ENCODE results near the gene SLC34A1.
A peak's percentile ranks its signal among the peaks of the same experiment; 100 is the strongest.

The SLC34A1 gene

GRCh38 chr5:177389241-177390169 is 5.3 kb downstream of the SLC34A1 start:
- Histone ChIP-seq H2AFZ (ENCODE audit: low read length) (no peak overlapping the region), H3K9me2 (replicated peaks; ENCODE audit: low read depth, low read length) (no peaks in the 10 kb centered on the region), H3K36me3 (ENCODE audit: insufficient read depth, low read length) (no peaks in the 10 kb centered on the region), H3K4me1 (ENCODE audit: insufficient read depth, low read length, poor library complexity, severe bottlenecking) (peaks cover 19% of the 10 kb centered on the region), H3K79me2 (ENCODE audit: insufficient read depth, low read length) (no peaks in the 10 kb centered on the region), H3K4me2 (ENCODE audit: low read depth, low read length, poor library complexity, severe bottlenecking) (no peak overlapping the region), H3K9me3 (ENCODE audit: insufficient read depth, low read depth, low read length) (no peaks in the 10 kb centered on the region), H4K20me1 (ENCODE audit: insufficient read depth, low read length, poor library complexity, severe bottlenecking) (no peaks in the 10 kb centered on the region), H3K4me3 (ENCODE audit: low read length, poor library complexity, severe bottlenecking) (no peak overlapping the region), H3K9ac (ENCODE audit: low read depth, low read length, poor library complexity, severe bottlenecking) (peak overlapping the region; percentile 26), H3K27me3 (ENCODE audit: insufficient read depth, low read length, poor library complexity, severe bottlenecking) (no peaks in the 10 kb centered on the region), H3F3A (ENCODE audit: low read depth) (no peaks in the 10 kb centered on the region)
- TF ChIP-seq CTCF (conservative IDR thresholded peaks at IDR 0.05; ENCODE audit: low read length), result no peak
- no peak for TF ChIP-seq EZH2phosphoT487 (IDR thresholded peaks at IDR 0.05; ENCODE audit: borderline replicate concordance)

GRCh38 chr5:177390363-177391300 is 6.4 kb downstream of the SLC34A1 start:
- Histone ChIP-seq H3K4me1 (ENCODE audit: insufficient read depth, low read length, poor library complexity, severe bottlenecking) (peaks cover 19% of the 10 kb centered on the region), H2AFZ (ENCODE audit: low read length) (no peak overlapping the region), H3K27me3 (ENCODE audit: insufficient read depth, low read length, poor library complexity, severe bottlenecking) (no peaks in the 10 kb centered on the region), H3F3A (ENCODE audit: low read depth) (no peaks in the 10 kb centered on the region), H3K9ac (ENCODE audit: low read depth, low read length, poor library complexity, severe bottlenecking) (peak overlapping the region; percentile 41), H3K4me2 (ENCODE audit: low read depth, low read length, poor library complexity, severe bottlenecking) (peak overlapping the region; percentile 42), H3K4me3 (ENCODE audit: low read length, poor library complexity, severe bottlenecking) (no peak overlapping the region), H3K36me3 (ENCODE audit: insufficient read depth, low read length) (no peaks in the 10 kb centered on the region), H3K9me2 (replicated peaks; ENCODE audit: low read depth, low read length) (no peaks in the 10 kb centered on the region), H3K79me2 (ENCODE audit: insufficient read depth, low read length) (no peaks in the 10 kb centered on the region), H3K9me3 (ENCODE audit: insufficient read depth, low read depth, low read length) (no peaks in the 10 kb centered on the region), H4K20me1 (ENCODE audit: insufficient read depth, low read length, poor library complexity, severe bottlenecking) (no peaks in the 10 kb centered on the region)
- TF ChIP-seq CTCF (conservative IDR thresholded peaks at IDR 0.05; ENCODE audit: low read length) (peak; percentile 65), EZH2phosphoT487 (IDR thresholded peaks at IDR 0.05; ENCODE audit: borderline replicate concordance) (no peak)

- H3K36me3 ChIP-seq (ENCODE audit: insufficient read depth, low read length), result no peaks in the 10 kb centered on the region
- no peak overlapping the region for H2AFZ ChIP-seq (ENCODE audit: low read length)
- no peaks in the 10 kb centered on the region for H3F3A ChIP-seq (ENCODE audit: low read depth)
- H4K20me1 ChIP-seq (ENCODE audit: insufficient read depth, low read length, poor library complexity, severe bottlenecking), result no peaks in the 10 kb centered on the region
- no peaks in the 10 kb centered on the region for H3K79me2 ChIP-seq (ENCODE audit: insufficient read depth, low read length)
- no peak overlapping the region for H3K4me3 ChIP-seq (ENCODE audit: low read length, poor library complexity, severe bottlenecking)
- H3K9ac ChIP-seq (ENCODE audit: low read depth, low read length, poor library complexity, severe bottlenecking), result no peak overlapping the region
- H3K9me3 ChIP-seq (ENCODE audit: insufficient read depth, low read depth, low read length), result no peaks in the 10 kb centered on the region
- H3K4me2 ChIP-seq (ENCODE audit: low read depth, low read length, poor library complexity, severe bottlenecking), result no peak overlapping the region
- H3K27me3 ChIP-seq (ENCODE audit: insufficient read depth, low read length, poor library complexity, severe bottlenecking), result no peaks in the 10 kb centered on the region
- no peaks in the 10 kb centered on the region for H3K9me2 ChIP-seq (replicated peaks; ENCODE audit: low read depth, low read length)
- peaks cover 19% of the 10 kb centered on the region for H3K4me1 ChIP-seq (ENCODE audit: insufficient read depth, low read length, poor library complexity, severe bottlenecking)
- TF ChIP-seq EZH2phosphoT487 (IDR thresholded peaks at IDR 0.05; ENCODE audit: borderline replicate concordance), result no peak
- TF ChIP-seq CTCF (conservative IDR thresholded peaks at IDR 0.05; ENCODE audit: low read length), result no peak
Observed at GRCh38 chr5:177392765-177393164, 8.5 kb downstream of the SLC34A1 start.

All from Loucy (cell line).